GM12874 (cell line): ENCODE results near the gene SH3RF3.

ENCODE experiments used
- TF ChIP-seq, protein P1 (sequence below): IDR thresholded peaks from 2 replicates; pipeline ENCODE4 v1.5.1; 2011; ENCODE audit warnings: low read depth, mild to moderate bottlenecking, control low read depth, low read length, moderate library complexity; ENCODE audit not compliant: insufficient read depth

SH3RF3 gene

DNA sequence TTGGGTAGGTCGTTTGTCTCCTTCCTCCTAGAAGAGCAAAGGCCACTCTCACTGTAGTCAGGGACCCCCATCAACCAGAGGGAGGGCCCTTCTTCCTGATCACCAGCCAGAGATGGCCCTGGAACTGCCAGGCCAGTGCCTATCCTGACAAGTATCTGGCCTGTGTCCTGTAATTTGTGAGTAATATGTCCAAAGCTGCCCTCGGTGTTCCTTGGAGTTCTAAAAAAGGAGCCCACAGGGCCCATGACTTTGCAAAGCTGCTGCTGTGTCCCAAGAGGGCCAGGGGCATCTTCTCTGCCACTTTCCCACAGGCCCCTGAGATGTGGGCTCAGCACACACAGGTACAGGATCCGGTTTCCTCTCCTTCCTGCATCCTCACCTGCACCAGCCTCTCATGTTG lies 272.4 kb downstream of the SH3RF3 start:
- TF ChIP-seq, protein P1, sequence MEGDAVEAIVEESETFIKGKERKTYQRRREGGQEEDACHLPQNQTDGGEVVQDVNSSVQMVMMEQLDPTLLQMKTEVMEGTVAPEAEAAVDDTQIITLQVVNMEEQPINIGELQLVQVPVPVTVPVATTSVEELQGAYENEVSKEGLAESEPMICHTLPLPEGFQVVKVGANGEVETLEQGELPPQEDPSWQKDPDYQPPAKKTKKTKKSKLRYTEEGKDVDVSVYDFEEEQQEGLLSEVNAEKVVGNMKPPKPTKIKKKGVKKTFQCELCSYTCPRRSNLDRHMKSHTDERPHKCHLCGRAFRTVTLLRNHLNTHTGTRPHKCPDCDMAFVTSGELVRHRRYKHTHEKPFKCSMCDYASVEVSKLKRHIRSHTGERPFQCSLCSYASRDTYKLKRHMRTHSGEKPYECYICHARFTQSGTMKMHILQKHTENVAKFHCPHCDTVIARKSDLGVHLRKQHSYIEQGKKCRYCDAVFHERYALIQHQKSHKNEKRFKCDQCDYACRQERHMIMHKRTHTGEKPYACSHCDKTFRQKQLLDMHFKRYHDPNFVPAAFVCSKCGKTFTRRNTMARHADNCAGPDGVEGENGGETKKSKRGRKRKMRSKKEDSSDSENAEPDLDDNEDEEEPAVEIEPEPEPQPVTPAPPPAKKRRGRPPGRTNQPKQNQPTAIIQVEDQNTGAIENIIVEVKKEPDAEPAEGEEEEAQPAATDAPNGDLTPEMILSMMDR = no peak

- TF ChIP-seq, protein P1 = no peak
Measured at GRCh38 chr2:109402180-109402579, 273.2 kb downstream of the SH3RF3 start.

DNA sequence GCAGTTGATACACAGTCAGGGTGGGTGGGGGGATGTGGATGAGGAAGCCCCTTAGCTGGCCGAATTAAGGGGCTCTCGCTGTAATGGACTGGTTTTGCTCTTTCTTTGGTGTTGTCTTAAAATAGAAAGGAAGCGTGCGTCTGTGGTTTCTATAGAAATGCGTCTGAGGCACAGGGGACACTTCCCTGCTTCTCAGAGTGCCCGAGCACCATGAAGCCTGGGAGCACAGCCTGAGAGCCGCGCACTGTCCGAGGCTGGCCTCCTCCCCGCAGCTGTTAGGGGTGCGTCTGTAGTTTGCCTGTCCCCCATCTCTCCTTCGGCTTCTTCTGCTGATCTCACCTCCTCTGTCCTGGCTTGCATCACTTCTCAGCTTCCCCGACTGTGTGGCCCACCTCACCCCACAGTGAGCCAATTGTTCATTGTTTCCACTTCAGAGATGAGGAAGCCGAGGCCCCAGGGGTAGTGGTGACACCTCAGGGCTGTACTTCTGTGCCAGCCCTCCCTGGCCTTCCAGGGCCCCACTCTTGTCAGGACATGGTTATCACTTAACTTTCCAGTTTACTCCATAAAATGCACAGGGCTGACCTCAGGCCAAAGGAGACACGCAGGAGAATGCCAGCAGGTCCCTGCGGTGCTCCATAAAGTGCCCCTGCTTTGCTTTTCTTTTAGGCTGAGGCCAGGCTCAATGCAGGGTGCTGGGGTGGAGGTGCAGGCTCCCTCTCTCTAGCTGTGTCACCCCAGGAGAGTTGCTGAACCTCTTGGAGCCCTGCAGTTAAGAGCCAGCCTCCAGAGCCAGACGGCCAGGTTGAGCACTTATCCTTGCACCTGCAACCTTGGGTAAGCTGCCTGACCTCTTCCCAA lies 274.2 kb downstream of the SH3RF3 start:
- TF ChIP-seq, protein P1 = no peak

DNA sequence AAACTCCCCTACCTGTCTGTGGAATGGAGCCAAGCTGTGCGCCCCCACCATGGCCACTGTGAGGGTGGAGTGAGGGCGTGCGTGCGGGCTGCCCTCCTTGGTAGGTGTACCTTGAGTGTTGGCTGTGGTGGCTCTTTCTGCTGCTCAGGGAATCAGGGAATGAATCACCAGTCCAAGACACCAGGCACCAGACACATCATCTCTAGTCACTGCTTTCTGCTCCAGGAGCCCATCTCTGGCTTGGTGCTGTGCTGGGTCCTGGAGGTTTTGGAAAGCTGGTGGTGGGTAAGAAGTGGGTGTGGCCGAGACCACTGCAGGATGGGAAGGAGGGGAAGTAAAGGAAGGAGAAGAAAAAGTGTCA lies 274.8 kb downstream of the SH3RF3 start:
- TF ChIP-seq, protein P1 = no peak

DNA sequence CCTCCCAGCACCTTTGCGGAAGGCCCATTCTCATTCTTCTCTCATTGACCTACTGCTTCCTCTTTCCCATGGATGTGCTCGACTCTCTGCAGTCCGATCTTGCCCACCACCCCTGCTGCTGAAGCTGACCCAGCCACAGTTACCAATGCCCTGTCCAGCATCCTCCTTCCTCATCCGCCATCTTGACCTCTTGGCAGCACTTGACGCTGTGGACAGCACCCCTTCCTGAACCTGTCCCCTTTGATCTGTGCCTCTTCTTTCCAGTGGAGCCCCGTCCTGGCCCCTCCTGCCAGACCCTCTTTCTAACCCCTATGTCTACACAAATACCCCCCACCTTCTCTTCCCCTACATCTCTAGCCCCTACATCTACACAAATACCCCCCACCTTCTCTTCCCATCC lies 275.7 kb downstream of the SH3RF3 start:
- TF ChIP-seq, protein P1 = no peak

DNA sequence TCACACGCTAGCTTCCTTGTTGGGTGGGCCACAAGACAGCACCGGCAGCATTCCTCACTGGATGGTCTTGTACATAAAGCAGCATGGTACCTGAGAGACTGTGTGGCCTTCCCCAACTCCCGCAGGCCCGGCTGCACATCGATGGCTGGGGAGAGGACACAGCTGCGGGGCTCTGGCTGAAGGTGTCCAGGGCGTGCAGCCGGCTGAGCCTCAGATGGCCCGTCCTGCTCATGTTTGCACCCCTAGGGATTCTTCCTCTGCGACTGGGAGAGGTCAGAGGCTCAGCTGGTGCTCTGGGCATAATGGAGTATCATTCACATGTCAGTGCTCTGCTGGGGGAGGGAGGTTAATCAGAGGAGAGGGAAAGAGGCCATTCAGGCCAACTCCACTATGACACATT lies 276.9 kb downstream of the SH3RF3 start:
- TF ChIP-seq, protein P1 = no peak

DNA sequence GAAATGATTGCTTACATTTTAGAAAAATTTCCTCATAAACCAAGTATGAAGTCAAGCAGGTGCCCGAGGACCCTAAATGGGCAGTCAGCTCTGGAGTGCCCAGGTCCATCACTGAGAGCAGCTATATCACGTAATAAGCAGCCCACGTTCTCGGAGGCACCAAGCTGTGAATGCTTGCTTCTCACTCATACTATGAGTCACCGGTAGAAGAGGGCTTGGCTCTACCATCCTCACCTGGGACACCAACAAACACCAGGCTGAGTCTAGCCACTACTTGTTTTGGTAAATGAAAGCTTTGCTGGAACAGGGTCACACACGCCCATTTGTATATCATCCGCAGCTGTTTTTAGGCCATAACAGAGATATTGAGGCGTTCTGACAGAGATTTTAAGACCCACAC lies 277.3 kb downstream of the SH3RF3 start:
- TF ChIP-seq, protein P1 = no peak
